K562 (cell line): ENCODE measurements around the gene HDAC10. TPM values are rescaled to one million over a fixed set of nuclear protein-coding genes. Genes with fewer than 3 reads are reported as not detected.

Experiments used
- ATAC-seq: fragments of 200-7000 bp; cut with Tn5 transposase; 3 replicates; pipeline ENCODE4 v1.9.1; 2020; ENCODE audit warnings: moderate library complexity
- BruUV-seq: library from RNA; stranded (reverse); fragments of 400-500 nt; replicated peaks from 2 replicates; lab custom pipeline; 2021; lab: Mats Ljungman, UMichigan
- CTCF ChIA-PET: fragments of 300-600 bp; formaldehyde crosslinking; extraction: SDS; loops from one replicate; lab custom pipeline; 2021; ENCODE audit warnings: low intra/inter-chr PET ratio; lab: Yijun Ruan, JAX
- POLR2A ChIA-PET: fragments of 300-600, 350-650 bp; sonication (Branson Sonifier 250); formaldehyde crosslinking; extraction: SDS; loops from one replicate; lab custom pipeline; 2021; ENCODE audit warnings: antibody characterized with exemption, inconsistent platforms; lab: Yijun Ruan, JAX
- DNase-seq, 4 experiments: peaks; one replicate each; pipeline versions ENCODE4 v3.0.0 to v3.0.0-alpha.2; 2011 to 2018; ENCODE audit warnings: low spot score in 3 of 4, mixed read lengths in 3 of 4; ENCODE audit errors: extremely low read depth in 1 of 4
- FAIRE-seq: peaks from 2 replicates; lab custom pipeline; 2011; peaks lifted over from hg19 to GRCh38; lab: Jason Lieb, UNC
- H2AFZ ChIP-seq: 2 replicates; pipeline ENCODE4 v1.6.0; 2011; ENCODE audit warnings: low read depth, low read length, control low read depth, inconsistent platforms
- H3K27ac ChIP-seq: fragments of 200-600 bp; 3 replicates; pipeline ENCODE4 v1.8.0; 2011; ENCODE audit warnings: low read depth, mild to moderate bottlenecking, control low read depth, inconsistent platforms, low read length, moderate library complexity, mixed read lengths; ENCODE audit errors: extremely low read depth
- H3K27me3 ChIP-seq, 2 experiments: fragments of 300-600 bp in 1 of 2; 2 replicates in 1 of 2; 3 replicates in 1 of 2; pipeline versions ENCODE4 v1.6.0 to v1.8.0; 2011; ENCODE audit warnings: inconsistent platforms in 2 of 2, low read length in 2 of 2, mild to moderate bottlenecking in 1 of 2, mixed read lengths in 1 of 2, moderate library complexity in 1 of 2; ENCODE audit not compliant: control insufficient read depth in 2 of 2, insufficient read depth in 2 of 2
- H3K36me3 ChIP-seq: fragments of 300-600 bp; 3 replicates; pipeline ENCODE4 v1.8.0; 2011; ENCODE audit warnings: mild to moderate bottlenecking, low read length, inconsistent platforms; ENCODE audit not compliant: control insufficient read depth, insufficient read depth
- H3K4me1 ChIP-seq, 2 experiments: fragments of 200-600 bp in 1 of 2; replicated peaks in 1 of 2; 2 replicates in 1 of 2; 3 replicates in 1 of 2; pipeline versions ENCODE4 v1.5.1 to v1.8.0; 2011; ENCODE audit warnings: inconsistent platforms in 2 of 2, low read length in 2 of 2, mild to moderate bottlenecking in 1 of 2, mixed read lengths in 1 of 2, moderate library complexity in 1 of 2; ENCODE audit not compliant: control insufficient read depth in 2 of 2, insufficient read depth in 2 of 2
- H3K4me2 ChIP-seq: 2 replicates; pipeline ENCODE4 v1.6.1; 2011; ENCODE audit warnings: low read length, control low read depth, inconsistent platforms, mixed read lengths; ENCODE audit not compliant: insufficient read depth
- H3K4me3 ChIP-seq: fragments of 200-600 bp; sonication (generic), shearing (Covaris generic); 2 replicates; pipeline ENCODE4 v1.5.1; 2016; ENCODE audit warnings: control low read depth, inconsistent platforms
- H3K79me2 ChIP-seq: fragments of 200-600 bp; 3 replicates; pipeline ENCODE4 v1.8.0; 2011; ENCODE audit warnings: low read length, inconsistent platforms; ENCODE audit not compliant: control insufficient read depth, insufficient read depth
- H3K9ac ChIP-seq, 2 experiments: 2 replicates each; pipeline versions ENCODE4 v1.6.0 to v1.6.1; 2011; ENCODE audit warnings: low read depth in 2 of 2, low read length in 2 of 2, control low read depth in 1 of 2, inconsistent platforms in 1 of 2, mild to moderate bottlenecking in 1 of 2, mixed read lengths in 1 of 2; ENCODE audit not compliant: insufficient read depth in 1 of 2
- H3K9me1 ChIP-seq: one replicate; pipeline ENCODE4 v1.6.0; 2011; ENCODE audit warnings: inconsistent platforms, mild to moderate bottlenecking, low read length, moderate library complexity; ENCODE audit not compliant: control insufficient read depth, insufficient read depth
- H3K9me3 ChIP-seq: replicated peaks from 2 replicates; pipeline ENCODE4 v1.5.1; 2011; ENCODE audit warnings: low read depth, low read length, inconsistent platforms; ENCODE audit not compliant: control insufficient read depth, insufficient read depth
- H4K20me1 ChIP-seq: replicated peaks from 2 replicates; pipeline ENCODE4 v1.6.1; 2011; ENCODE audit warnings: low read length, inconsistent platforms, mixed read lengths; ENCODE audit not compliant: control insufficient read depth, insufficient read depth
- CCNT2 ChIP-seq: IDR thresholded peaks from 2 replicates; pipeline ENCODE4 v1.6.1; 2011; ENCODE audit warnings: borderline replicate concordance, low read depth, mild to moderate bottlenecking, moderate library complexity, mixed read lengths, low read length; ENCODE audit not compliant: insufficient read length; ENCODE audit errors: extremely low read depth
- CEBPB ChIP-seq: fragments of 450-650 bp; IDR thresholded peaks from 2 replicates; pipeline ENCODE4 v1.6.1; 2016; ENCODE audit warnings: missing genetic modification characterization, missing compliant biosample characterization
- POLR2A ChIP-seq: fragments of 450-650 bp; conservative IDR thresholded peaks from 2 replicates; pipeline ENCODE4 v1.6.1; 2016
- POLR2G ChIP-seq: fragments of 200-400 bp; formaldehyde crosslinking; IDR thresholded peaks from 2 replicates; pipeline ENCODE4 v1.6.1; 2017; ENCODE audit warnings: low read depth, mild to moderate bottlenecking, antibody characterized with exemption, low read length, moderate library complexity
- RBM22 ChIP-seq: fragments of 200-400 bp; formaldehyde crosslinking; IDR thresholded peaks from 2 replicates; pipeline ENCODE4 v1.6.1; 2018; ENCODE audit warnings: low read length, low read depth; ENCODE audit not compliant: poor library complexity, severe bottlenecking
- SUPT5H ChIP-seq: fragments of 450-650 bp; IDR thresholded peaks from 2 replicates; pipeline ENCODE4 v1.6.1; 2016
- TAF15 ChIP-seq: fragments of 200-400 bp; formaldehyde crosslinking; IDR thresholded peaks from 2 replicates; pipeline ENCODE4 v1.6.1; 2017; ENCODE audit warnings: mild to moderate bottlenecking, low read depth, low read length, moderate library complexity
- WGBS: fragments of 100-300 bp; shearing (Covaris generic); methylation state at CpG from one replicate; pipeline ENCODE4 v1.1.6; 2016; ENCODE audit warnings: low coverage, mixed read lengths; ENCODE audit not compliant: insufficient coverage; ENCODE audit errors: missing lambda C conversion rate; 5-methylcytosine and 5-hydroxymethylcytosine counted together
- in situ Hi-C: fragments of 300-500 bp; cut with MboI; formaldehyde crosslinking; loops from 4 replicates; pipeline ENCODE4 v1.15.0; 2018; ENCODE audit warnings: inconsistent platforms, mixed read lengths
- intact Hi-C: fragments of 100-400 bp; cut with micrococcal nuclease; formaldehyde crosslinking; loops from 2 replicates; pipeline ENCODE4 v1.14.2; 2022
- polyA plus RNA-seq, 8 experiments: library from polyadenylated mRNA; depleted of rRNA in 4 of 8; stranded (reverse) in 5 of 8; unstranded in 3 of 8; fragments of >200 nt; fragmentation: Nextera tagmentation in 2 of 8; fragmentation: Illumina TruSeq in 1 of 8; extraction: Ambion mirVana in 2 of 8; extraction: Trizol in 1 of 8; gene quantifications; 2 replicates each; pipeline versions ENCODE4 v1.2.1 to v1.2.3, GENCODE V29; 2011 to 2014; ENCODE audit warnings: inconsistent platforms in 1 of 8, missing spikeins in 1 of 8
- total RNA-seq, 7 experiments: library from RNA; depleted of rRNA in 6 of 7; stranded (reverse); fragments of >200 nt in 6 of 7; fragmentation: Illumina TruSeq in 2 of 7; extraction: Trizol in 2 of 7; gene quantifications; 2 replicates each; pipeline versions ENCODE4 v1.2.1 to v1.2.3, GENCODE V29; 2011 to 2021; ENCODE audit warnings: low replicate concordance in 1 of 7
- TF ChIP-seq, protein P1 (sequence below): fragments of 450-650 bp; formaldehyde crosslinking; IDR thresholded peaks from 2 replicates; pipeline ENCODE4 v1.4.0; 2022; ENCODE audit warnings: missing genetic modification characterization

HDAC10 gene
- total and polyA plus RNA-seq, 9 of the 15 experiments (the other 6 are each of a cell fraction or from before 2014, with no cell fraction given) = 0.10 to 44.2 (median 6.5) TPM

DNA sequence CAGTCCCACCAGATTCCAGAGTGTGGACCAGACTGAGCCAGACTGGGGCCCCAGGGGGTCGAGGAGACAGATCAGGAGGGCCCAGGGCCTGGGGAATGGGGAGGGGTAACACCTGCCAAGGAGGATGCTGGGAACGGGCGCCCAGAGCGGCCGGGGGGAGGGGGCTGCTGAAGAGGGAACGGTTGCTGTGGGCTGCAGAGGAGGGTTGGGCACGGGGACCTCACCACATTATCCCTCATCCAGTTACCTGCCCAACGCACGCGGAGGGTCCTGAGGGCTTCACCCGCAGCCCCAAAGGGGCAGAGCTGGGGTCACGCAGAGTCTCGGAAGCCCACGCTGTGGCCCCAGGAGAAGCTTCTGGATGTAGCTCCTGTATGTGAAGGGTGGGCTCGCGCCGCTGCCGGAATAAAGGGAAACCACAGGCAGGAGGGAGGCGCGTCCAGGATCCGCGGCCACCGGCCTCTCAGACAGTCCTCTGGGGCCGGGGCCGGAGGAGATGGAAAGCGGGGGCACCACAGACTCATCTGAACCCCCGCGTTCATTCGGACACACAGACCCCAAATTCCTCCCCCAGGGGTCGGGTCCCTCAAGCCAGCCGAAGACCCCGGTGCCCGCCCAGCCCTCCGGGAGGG is 51.1 kb downstream of the HDAC10 start:
- Histone ChIP-seq H2AFZ (no peak overlapping the region; the same call in 1 of the 2 replicates), H3K4me1 (peaks cover 5 to 39% of the 10 kb centered on the region in 2 experiments; a peak in 3 of 5 replicates), H3K27ac (peak overlapping the region; percentile 63), H3K9ac (peak overlapping the region; percentile 70 to 90; a peak in 3 of 4 replicates), H3K79me2 (peaks cover 20% of the 10 kb centered on the region), H4K20me1 (no peaks in the 10 kb centered on the region), H3K4me2 (peak overlapping the region; percentile 66; the same call in 1 of the 2 replicates), H3K27me3 (no peaks in the 10 kb centered on the region), H3K4me3 (peak overlapping the region; percentile 56), H3K9me3 (peaks cover 3% of the 10 kb centered on the region; the same call in 1 of the 2 replicates), H3K36me3 (peaks cover 40% of the 10 kb centered on the region; the same call in 1 of the 3 replicates), H3K9me1 (no peaks in the 10 kb centered on the region)
- DNase-seq (no peak), FAIRE-seq (no peak), ATAC-seq (peak; percentile 47)
- POLR2A ChIA-PET = no interaction called here
- WGBS = 52% methylated on average over 7 of the region's 34 CpGs
- CTCF ChIA-PET = no interaction called here
- TF ChIP-seq SUPT5H (peak; percentile 58; the same call in 1 of the 2 replicates), CEBPB (tag) (no peak), CCNT2 (peak; percentile 29), POLR2G (peak; percentile 67; the same call in 1 of the 2 replicates), POLR2A (peak; percentile 47; the same call in 1 of the 2 replicates), RBM22 (peak; percentile 40), TAF15 (no peak)
- TF ChIP-seq, protein P1, sequence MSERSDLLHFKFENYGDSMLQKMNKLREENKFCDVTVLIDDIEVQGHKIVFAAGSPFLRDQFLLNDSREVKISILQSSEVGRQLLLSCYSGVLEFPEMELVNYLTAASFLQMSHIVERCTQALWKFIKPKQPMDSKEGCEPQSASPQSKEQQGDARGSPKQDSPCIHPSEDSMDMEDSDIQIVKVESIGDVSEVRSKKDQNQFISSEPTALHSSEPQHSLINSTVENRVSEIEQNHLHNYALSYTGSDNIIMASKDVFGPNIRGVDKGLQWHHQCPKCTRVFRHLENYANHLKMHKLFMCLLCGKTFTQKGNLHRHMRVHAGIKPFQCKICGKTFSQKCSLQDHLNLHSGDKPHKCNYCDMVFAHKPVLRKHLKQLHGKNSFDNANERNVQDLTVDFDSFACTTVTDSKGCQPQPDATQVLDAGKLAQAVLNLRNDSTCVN (CRISPR knock-in tag) = no peak
- in situ Hi-C loops (no loop called here), intact Hi-C loops (no loop called here)
- no TSS peak for BruUV-seq
